ENCODE data around the gene CNOT6L.

DNA sequence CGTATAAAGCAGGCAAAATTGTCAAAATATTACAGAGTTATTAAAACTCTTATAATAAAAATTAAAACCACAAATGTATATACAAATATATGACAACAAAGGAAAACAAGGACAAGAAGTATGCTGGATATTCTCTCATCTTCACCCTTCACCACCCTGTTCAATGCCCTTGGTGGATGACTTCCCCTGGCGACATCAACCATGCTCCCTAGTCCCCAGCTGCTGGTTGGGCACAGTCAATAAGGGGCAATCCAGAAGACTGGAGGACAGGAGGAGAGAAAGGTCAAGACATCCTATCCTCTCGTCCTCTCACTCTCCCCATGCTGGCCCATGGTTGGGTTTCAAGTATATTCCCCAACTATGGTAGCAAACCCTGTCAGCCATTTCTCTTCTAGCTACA, 142.3 kb downstream of the CNOT6L start:
- TF ChIP-seq, protein P1, sequence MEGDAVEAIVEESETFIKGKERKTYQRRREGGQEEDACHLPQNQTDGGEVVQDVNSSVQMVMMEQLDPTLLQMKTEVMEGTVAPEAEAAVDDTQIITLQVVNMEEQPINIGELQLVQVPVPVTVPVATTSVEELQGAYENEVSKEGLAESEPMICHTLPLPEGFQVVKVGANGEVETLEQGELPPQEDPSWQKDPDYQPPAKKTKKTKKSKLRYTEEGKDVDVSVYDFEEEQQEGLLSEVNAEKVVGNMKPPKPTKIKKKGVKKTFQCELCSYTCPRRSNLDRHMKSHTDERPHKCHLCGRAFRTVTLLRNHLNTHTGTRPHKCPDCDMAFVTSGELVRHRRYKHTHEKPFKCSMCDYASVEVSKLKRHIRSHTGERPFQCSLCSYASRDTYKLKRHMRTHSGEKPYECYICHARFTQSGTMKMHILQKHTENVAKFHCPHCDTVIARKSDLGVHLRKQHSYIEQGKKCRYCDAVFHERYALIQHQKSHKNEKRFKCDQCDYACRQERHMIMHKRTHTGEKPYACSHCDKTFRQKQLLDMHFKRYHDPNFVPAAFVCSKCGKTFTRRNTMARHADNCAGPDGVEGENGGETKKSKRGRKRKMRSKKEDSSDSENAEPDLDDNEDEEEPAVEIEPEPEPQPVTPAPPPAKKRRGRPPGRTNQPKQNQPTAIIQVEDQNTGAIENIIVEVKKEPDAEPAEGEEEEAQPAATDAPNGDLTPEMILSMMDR (conservative IDR thresholded peaks at IDR 0.05; ENCODE audit: low read depth, low read length) = no peak
- TF ChIP-seq MXI1 (IDR thresholded peaks at IDR 0.05; ENCODE audit: borderline replicate concordance, low read depth, low read length) = no peak
- no peak for TF ChIP-seq BHLHE40 (IDR thresholded peaks at IDR 0.05; ENCODE audit: low read depth, low read length)
- no peak for TF ChIP-seq MAFK (IDR thresholded peaks at IDR 0.05; ENCODE audit: low read depth, low read length)
- no peak for TF ChIP-seq RAD21 (IDR thresholded peaks at IDR 0.05; ENCODE audit: low read length)
- no peak for TF ChIP-seq RFX5 (IDR thresholded peaks at IDR 0.05; ENCODE audit: low read depth, low read length)
- TF ChIP-seq SMC3 (IDR thresholded peaks at IDR 0.05; ENCODE audit: low read depth, low read length) = no peak
- TF ChIP-seq POLR2A (IDR thresholded peaks at IDR 0.05; ENCODE audit: low read depth, low read length) = no peak
- TF ChIP-seq CEBPB (IDR thresholded peaks at IDR 0.05; ENCODE audit: low read depth, low read length) = no peak
- TF ChIP-seq FOS (IDR thresholded peaks at IDR 0.05; ENCODE audit: low read depth, low read length) = no peak
- TF ChIP-seq RCOR1 (IDR thresholded peaks at IDR 0.05; ENCODE audit: insufficient replicate concordance, low read length) = no peak
- no peak for TF ChIP-seq NFE2L2 (IDR thresholded peaks at IDR 0.05; ENCODE audit: low read depth, low read length)
